HCT116 (cell line): ENCODE measurements around the gene WFDC5.

ENCODE experiments used
- ATF3 ChIP-seq: IDR thresholded peaks from 2 replicates; pipeline ENCODE4 v1.6.1; 2012
- ZBTB33 ChIP-seq: IDR thresholded peaks from 2 replicates; pipeline ENCODE4 v1.6.1; 2011; ENCODE audit warnings: mild to moderate bottlenecking, low read length, moderate library complexity; ENCODE audit not compliant: insufficient replicate concordance; ENCODE audit errors: extremely low read depth
- ZNF274 ChIP-seq: fragments of 200-500 bp; sonication (Bioruptor generic); IDR thresholded peaks from 2 replicates; pipeline ENCODE4 v1.6.1; 2014; ENCODE audit warnings: mild to moderate bottlenecking, low read depth, low read length, inconsistent platforms
- TF ChIP-seq, protein P1 (sequence below), 3 experiments: fragments of 200-600 bp in 1 of 3; sonication (generic) in 1 of 3; IDR thresholded peaks in 2 of 3; conservative IDR thresholded peaks in 1 of 3; 2 replicates each; pipeline ENCODE4 v1.5.1; 2012 to 2017; ENCODE audit warnings: low read depth in 2 of 3, low read length in 2 of 3, antibody characterized with exemption in 1 of 3, borderline replicate concordance in 1 of 3, control low read depth in 1 of 3, mild to moderate bottlenecking in 1 of 3, mixed read lengths in 1 of 3, mixed run types in 1 of 3, moderate library complexity in 1 of 3; ENCODE audit not compliant: insufficient read depth in 1 of 3

GRCh38 chr20:45061244-45061643 is 53.7 kb downstream of the WFDC5 start:
- TF ChIP-seq, protein P1, sequence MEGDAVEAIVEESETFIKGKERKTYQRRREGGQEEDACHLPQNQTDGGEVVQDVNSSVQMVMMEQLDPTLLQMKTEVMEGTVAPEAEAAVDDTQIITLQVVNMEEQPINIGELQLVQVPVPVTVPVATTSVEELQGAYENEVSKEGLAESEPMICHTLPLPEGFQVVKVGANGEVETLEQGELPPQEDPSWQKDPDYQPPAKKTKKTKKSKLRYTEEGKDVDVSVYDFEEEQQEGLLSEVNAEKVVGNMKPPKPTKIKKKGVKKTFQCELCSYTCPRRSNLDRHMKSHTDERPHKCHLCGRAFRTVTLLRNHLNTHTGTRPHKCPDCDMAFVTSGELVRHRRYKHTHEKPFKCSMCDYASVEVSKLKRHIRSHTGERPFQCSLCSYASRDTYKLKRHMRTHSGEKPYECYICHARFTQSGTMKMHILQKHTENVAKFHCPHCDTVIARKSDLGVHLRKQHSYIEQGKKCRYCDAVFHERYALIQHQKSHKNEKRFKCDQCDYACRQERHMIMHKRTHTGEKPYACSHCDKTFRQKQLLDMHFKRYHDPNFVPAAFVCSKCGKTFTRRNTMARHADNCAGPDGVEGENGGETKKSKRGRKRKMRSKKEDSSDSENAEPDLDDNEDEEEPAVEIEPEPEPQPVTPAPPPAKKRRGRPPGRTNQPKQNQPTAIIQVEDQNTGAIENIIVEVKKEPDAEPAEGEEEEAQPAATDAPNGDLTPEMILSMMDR (IDR thresholded peaks at IDR 0.05 in 2 of 3, conservative IDR thresholded peaks at IDR 0.05 in 1 of 3; ENCODE audit: borderline replicate concordance in 1 of 3, insufficient read depth in 1 of 3, low read depth in 2 of 3, low read length in 2 of 3): no peak
- TF ChIP-seq ZNF274 (no peak), ZBTB33 (no peak), ATF3 (no peak)
